Ovary (tissue), 9 donors: ENCODE data around the gene NRSN2. TPM values are rescaled to one million over a fixed set of nuclear protein-coding genes. Genes with fewer than 3 reads are reported as not detected.
"Not testable (repeated sequence)": the region's sequence is repeated elsewhere in the genome, so short reads cannot be mapped to it uniquely, and the experiment has no call there.

Source experiments
- DNase-seq, 5 donors: peaks; one replicate each; pipeline ENCODE4 v3.0.0-alpha.2; 2019 to 2020
- H3K27ac ChIP-seq, 2 donors: fragments of 200-600 bp; one replicate each; pipeline versions ENCODE4 v1.5.1 to v1.8.0; 2019 to 2022
- H3K27me3 ChIP-seq: fragments of 200-600 bp; one replicate; pipeline ENCODE4 v1.8.0; 2022
- H3K36me3 ChIP-seq: fragments of 200-600 bp; sonication (generic); one replicate; pipeline ENCODE4 v1.5.1; 2019
- H3K4me1 ChIP-seq: one replicate; pipeline ENCODE4 v1.8.1; 2013; ENCODE audit warnings: mild to moderate bottlenecking, moderate library complexity; ENCODE audit not compliant: insufficient read depth
- H3K4me3 ChIP-seq: fragments of 200-600 bp; sonication (generic); one replicate; pipeline ENCODE4 v1.5.1; 2017
- H3K9me3 ChIP-seq, 2 donors: fragments of 200-600 bp in 1 of 2; sonication (generic) in 1 of 2; one replicate each; pipeline versions ENCODE4 v1.5.1 to v1.8.1; 2013 to 2019; ENCODE audit warnings: mild to moderate bottlenecking in 1 of 2, moderate library complexity in 1 of 2
- CTCF ChIP-seq, 3 donors: fragments of 450-650 bp in 2 of 3; fragments of 200-600 bp in 1 of 3; IDR thresholded peaks; one replicate each; pipeline versions ENCODE4 v1.5.1 to v1.8.0; 2016 to 2022; ENCODE audit warnings: antibody characterized with exemption in 3 of 3, mild to moderate bottlenecking in 1 of 3
- EP300 ChIP-seq: sonication (generic); formaldehyde crosslinking; IDR thresholded peaks from one replicate; pipeline ENCODE4 v1.6.1; 2017; ENCODE audit warnings: antibody characterized with exemption
- POLR2A ChIP-seq: fragments of 450-650 bp; IDR thresholded peaks from one replicate; pipeline ENCODE4 v1.6.1; 2017; ENCODE audit warnings: antibody characterized with exemption, mild to moderate bottlenecking, moderate library complexity
- WGBS, 3 donors: extraction: QIAGEN DNeasy Blood & Tissue Kit in 1 of 3; methylation state at CpG; one replicate each; pipeline versions ENCODE4 v1.1.5 to v1.1.7; 2013 to 2017; 5-methylcytosine and 5-hydroxymethylcytosine counted together
- intact Hi-C, 4 donors: fragments of 100-400 bp; cut with DNase I; formaldehyde crosslinking; loops; one replicate each; pipeline versions ENCODE4 v1.11.0 to v1.15.1; 2022 to 2023
- polyA plus RNA-seq, 2 donors: library from polyadenylated mRNA; stranded (reverse); fragments of 200-250 nt in 1 of 2; fragments of 350-450 nt in 1 of 2; fragmentation: Illumina TruSeq in 1 of 2; extraction: RNeasy Lipid Tissue Mini Kit (QIAGEN cat#74804) in 1 of 2; gene quantifications; one replicate each; pipeline ENCODE4 v1.2.3, GENCODE V29; 2013 to 2014
- total RNA-seq, 7 donors: library from RNA; depleted of rRNA in 2 of 7; stranded (reverse); fragments of >200 nt in 2 of 7; fragmentation: NEBNext Ultra II Directional in 3 of 7; extraction: Animal tissue kit (Norgen Biotek cat#: 25700) in 3 of 7; gene quantifications; one replicate each; pipeline versions ENCODE4 v1.1.0 to v1.2.4, GENCODE V29; 2016 to 2023
- donor health status: DM: no; HTN: no; CAD: no; lungs with moderate emphysema.
- donor health status: DM: no; HTN: no; CAD: no.
- donor health status: Bipolar disorder and iron deficiency.
- donor health status: DM: yes; HTN: yes; CAD: no.
- donor health status: DM: no; HTN: no; CAD: no.
- donor health status: DM: yes; HTN: yes; CAD: no.

The NRSN2 gene
- total and polyA plus RNA-seq, 9 donors: 20.5 to 77.9 (median 43.2) TPM

GRCh38 chr20:389220-389619, 42.3 kb downstream of the NRSN2 start:
- Histone ChIP-seq H3K36me3 (no peaks in the 10 kb centered on the region), H3K9me3 (no peaks in the 10 kb centered on the region), H3K4me1 (no peaks in the 10 kb centered on the region), H3K4me3 (no peak overlapping the region), H3K27me3 (no peaks in the 10 kb centered on the region), H3K27ac (no peak overlapping the region)
- 72 to 78% (median 73%) methylated on average over 6 of the region's 6 CpGs for WGBS, 3 donors
- intact Hi-C loops: no loop called here
- TF ChIP-seq POLR2A: no peak
- TF ChIP-seq EP300: no peak
- DNase-seq: no peak

GRCh38 chr20:391041-391711, 44.3 kb downstream of the NRSN2 start:
- no peak for DNase-seq
- Histone ChIP-seq H3K36me3 (no peaks in the 10 kb centered on the region), H3K4me3 (no peak overlapping the region), H3K27ac (no peak overlapping the region), H3K27me3 (no peaks in the 10 kb centered on the region), H3K4me1 (no peaks in the 10 kb centered on the region), H3K9me3 (no peaks in the 10 kb centered on the region)
- intact Hi-C loops: no loop called here
- 90 to 94% (median 93%) methylated on average over 29 of the region's 29 CpGs for whole genome bisulfite sequencing, 3 donors
- TF ChIP-seq CTCF (IDR thresholded peaks at IDR 0.05) (no peak), EP300 (no peak), POLR2A (no peak)

GRCh38 chr20:393296-393695, 46.4 kb downstream of the NRSN2 start:
- WGBS, 3 donors: 84 to 94% (median 89%) methylated on average over 2 of the region's 2 CpGs
- H3K9me3 ChIP-seq, H3K27ac ChIP-seq, DNase-seq, H3K27me3 ChIP-seq, H3K36me3 ChIP-seq, H3K4me1 ChIP-seq, intact Hi-C loops, H3K4me3 ChIP-seq: not testable (repeated sequence)

GRCh38 chr20:396252-396618, 49.3 kb downstream of the NRSN2 start:
- Histone ChIP-seq H3K4me1 (no peaks in the 10 kb centered on the region), H3K9me3 (no peaks in the 10 kb centered on the region), H3K27ac (no peak overlapping the region), H3K27me3 (no peaks in the 10 kb centered on the region), H3K36me3 (no peaks in the 10 kb centered on the region), H3K4me3 (no peak overlapping the region)
- no peak for TF ChIP-seq CTCF (IDR thresholded peaks at IDR 0.05)
- WGBS, 3 donors: 92 to 93% (median 92%) methylated on average over 24 of the region's 24 CpGs
- intact Hi-C loops: no loop called here
- no peak for DNase-seq

- intact Hi-C loops: no loop called here
These were observed 49.9 kb downstream of the NRSN2 start for GRCh38 chr20:396619-397431.

More at GRCh38 chr20:396619-397431, 49.9 kb downstream of the NRSN2 start:
- no peak overlapping the region for H3K4me3 ChIP-seq
- H3K27me3 ChIP-seq: no peaks in the 10 kb centered on the region
- WGBS, 3 donors: 74 to 86% (median 80%) methylated on average over 4 of the region's 4 CpGs
- no peaks in the 10 kb centered on the region for H3K36me3 ChIP-seq
- no peak for DNase-seq
- H3K9me3 ChIP-seq: no peaks in the 10 kb centered on the region
- TF ChIP-seq CTCF (IDR thresholded peaks at IDR 0.05) (no peak), POLR2A (no peak), EP300 (no peak)
- H3K27ac ChIP-seq: no peak overlapping the region
- no peaks in the 10 kb centered on the region for H3K4me1 ChIP-seq
